Measurements from ENCODE around the gene AARS1.
"Not testable (repeated sequence)": the region's sequence is repeated elsewhere in the genome, so short reads cannot be mapped to it uniquely, and the experiment has no call there.

Gene AARS1

GRCh38 chr16:70223971-70224513, 65.3 kb downstream of the AARS1 start:
- not testable (repeated sequence) for DNase-seq

GRCh38 chr16:70223216-70223615, 66.1 kb downstream of the AARS1 start:
- not testable (repeated sequence) for DNase-seq

GRCh38 chr16:70222574-70222973, 66.7 kb downstream of the AARS1 start:
- DNase-seq, result not testable (repeated sequence)

GRCh38 chr16:70218586-70218985, 70.7 kb downstream of the AARS1 start:
- not testable (repeated sequence) for DNase-seq

- not testable (repeated sequence) for DNase-seq
These were observed 82.9 kb downstream of the AARS1 start for GRCh38 chr16:70206382-70206781.

GRCh38 chr16:70204668-70205405, 84.5 kb downstream of the AARS1 start:
- DNase-seq, result not testable (repeated sequence)

- DNase-seq, result not testable (repeated sequence)
These were observed 85.3 kb downstream of the AARS1 start for GRCh38 chr16:70204010-70204409.

GRCh38 chr16:70203508-70203907, 85.8 kb downstream of the AARS1 start:
- DNase-seq, result not testable (repeated sequence)
